HAP-1 (cell line): Measurements from ENCODE around the gene ESR2.
"Not testable (repeated sequence)": the region's sequence is repeated elsewhere in the genome, so short reads cannot be mapped to it uniquely, and the experiment has no call there.

ENCODE experiments used
- DNase-seq, 2 experiments: peaks; one replicate each; pipeline ENCODE4 v3.0.0-alpha.2; 2016 to 2020; ENCODE audit warnings: low spot score in 2 of 2
- H3K27me3 ChIP-seq: fragments of 250-450 bp; sonication (Bioruptor Pico); 2 replicates; pipeline ENCODE4 v1.5.1; 2020; ENCODE audit warnings: low read depth, mild to moderate bottlenecking, moderate library complexity
- H3K36me3 ChIP-seq: fragments of 250-450 bp; sonication (Bioruptor Pico); replicated peaks from 2 replicates; pipeline ENCODE4 v1.5.1; 2020; ENCODE audit warnings: mild to moderate bottlenecking
- H3K4me1 ChIP-seq: fragments of 250-450 bp; sonication (Bioruptor Pico); 2 replicates; pipeline ENCODE4 v1.5.1; 2020; ENCODE audit warnings: mild to moderate bottlenecking
- H3K4me3 ChIP-seq: fragments of 250-450 bp; sonication (Bioruptor Pico); 2 replicates; pipeline ENCODE4 v1.5.1; 2020; ENCODE audit warnings: mild to moderate bottlenecking, moderate library complexity
- H3K9me3 ChIP-seq: fragments of 250-450 bp; sonication (Bioruptor Pico); 2 replicates; pipeline ENCODE4 v1.5.1; 2020; ENCODE audit warnings: mild to moderate bottlenecking, moderate library complexity
- in situ Hi-C: fragments of 300-500 bp; cut with MboI; formaldehyde crosslinking; loops from 3 replicates; pipeline ENCODE4 v1.14.3; 2020; ENCODE audit warnings: low sequenced_read_pairs, inconsistent platforms, mixed read lengths

ESR2 gene

GRCh38 chr14:64225151-64225757, 68.9 kb downstream of the ESR2 start:
- DNase-seq, result no peak
- peaks cover 8% of the 10 kb centered on the region for H3K36me3 ChIP-seq
- in situ Hi-C loops, result no loop called here

DNA sequence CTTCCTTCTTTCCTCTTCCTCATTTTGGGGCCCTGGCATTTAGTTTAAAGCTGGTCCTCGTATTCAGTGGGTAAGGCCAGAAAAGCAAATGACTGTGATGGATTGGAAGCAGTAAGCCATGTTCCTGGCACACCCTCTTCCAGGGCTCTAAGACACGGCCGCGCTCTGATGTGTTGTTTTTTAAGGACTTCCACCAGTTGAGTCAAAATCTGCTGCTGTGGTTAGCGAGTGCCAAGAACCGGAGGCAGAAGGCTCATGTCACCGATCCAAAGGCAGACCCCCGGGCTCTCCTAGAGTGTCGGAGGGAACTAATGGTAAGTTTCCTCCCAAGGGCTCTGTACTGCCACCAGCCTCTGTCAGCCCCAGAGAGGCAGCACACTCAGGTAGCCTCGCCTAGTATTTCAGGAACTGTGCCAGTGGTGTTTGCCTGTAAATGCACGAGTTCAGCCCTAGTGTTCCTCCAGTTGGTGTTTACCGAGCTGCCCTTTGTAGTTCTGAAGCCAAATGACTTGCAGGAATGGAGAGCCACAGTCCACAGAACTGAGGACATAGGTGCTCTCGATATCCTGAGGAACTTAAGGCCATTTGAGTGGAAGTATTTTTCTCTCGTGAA, 72.7 kb downstream of the ESR2 start:
- Histone ChIP-seq H3K36me3 (peaks cover 24% of the 10 kb centered on the region), H3K27me3 (no peaks in the 10 kb centered on the region), H3K9me3 (no peaks in the 10 kb centered on the region), H3K4me1 (no peaks in the 10 kb centered on the region), H3K4me3 (no peak overlapping the region)
- in situ Hi-C loops, result no loop called here
- DNase-seq, result no peak

More at GRCh38 chr14:64225151-64225757, 68.9 kb downstream of the ESR2 start:
- no peaks in the 10 kb centered on the region for H3K27me3 ChIP-seq
- no peaks in the 10 kb centered on the region for H3K4me1 ChIP-seq
- H3K4me3 ChIP-seq, result no peak overlapping the region
- H3K9me3 ChIP-seq, result no peaks in the 10 kb centered on the region

DNA sequence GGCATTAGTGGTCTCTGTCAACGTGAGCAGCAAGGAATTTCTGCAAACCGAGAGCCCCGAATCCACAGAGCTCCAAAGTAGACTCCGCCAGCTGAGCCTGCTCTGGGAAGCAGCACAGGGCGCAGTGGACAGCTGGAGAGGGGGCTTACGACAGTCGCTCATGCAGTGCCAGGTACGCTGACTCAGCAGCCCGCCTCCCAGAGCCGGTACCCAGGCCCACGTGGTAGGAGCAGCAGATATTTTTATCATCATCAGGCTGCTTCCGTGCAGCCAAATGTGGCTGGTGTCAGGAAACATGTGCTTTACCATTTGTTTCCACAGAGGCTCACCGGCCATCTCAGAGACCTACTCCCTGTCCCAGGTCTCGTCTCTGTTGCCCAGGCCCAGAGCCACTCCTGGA, 73.7 kb downstream of the ESR2 start:
- H3K36me3 ChIP-seq, result peaks cover 29% of the 10 kb centered on the region

DNA sequence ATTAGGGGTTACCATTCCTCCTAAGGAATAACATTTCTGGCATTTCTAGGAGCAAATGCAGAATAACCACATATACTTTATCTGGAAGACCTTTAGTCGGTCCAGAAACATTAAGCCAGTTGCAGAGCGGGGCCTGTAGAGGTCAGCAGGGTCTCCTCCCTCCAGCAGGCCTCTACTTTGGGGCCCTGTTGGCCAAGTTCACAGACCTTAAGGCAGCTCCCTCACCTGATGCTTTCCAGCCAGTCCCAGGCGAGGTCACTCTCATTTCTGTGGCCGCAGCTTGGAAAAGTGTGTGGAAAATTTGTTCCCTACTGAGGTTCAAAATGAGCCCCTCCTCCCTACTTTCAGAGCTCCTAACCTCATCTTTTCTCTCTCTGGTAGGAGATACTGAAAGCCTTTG, 74.1 kb downstream of the ESR2 start:
- Histone ChIP-seq H3K36me3 (peaks cover 33% of the 10 kb centered on the region), H3K4me3 (no peak overlapping the region), H3K4me1 (no peaks in the 10 kb centered on the region), H3K9me3 (no peaks in the 10 kb centered on the region), H3K27me3 (no peaks in the 10 kb centered on the region)
- in situ Hi-C loops, result no loop called here
- DNase-seq, result no peak

More for the DNA sequence above, 73.7 kb downstream of the ESR2 start:
- Histone ChIP-seq H3K4me3 (no peak overlapping the region), H3K27me3 (no peaks in the 10 kb centered on the region), H3K9me3 (no peaks in the 10 kb centered on the region), H3K4me1 (no peaks in the 10 kb centered on the region)
- in situ Hi-C loops, result no loop called here
- no peak for DNase-seq

DNA sequence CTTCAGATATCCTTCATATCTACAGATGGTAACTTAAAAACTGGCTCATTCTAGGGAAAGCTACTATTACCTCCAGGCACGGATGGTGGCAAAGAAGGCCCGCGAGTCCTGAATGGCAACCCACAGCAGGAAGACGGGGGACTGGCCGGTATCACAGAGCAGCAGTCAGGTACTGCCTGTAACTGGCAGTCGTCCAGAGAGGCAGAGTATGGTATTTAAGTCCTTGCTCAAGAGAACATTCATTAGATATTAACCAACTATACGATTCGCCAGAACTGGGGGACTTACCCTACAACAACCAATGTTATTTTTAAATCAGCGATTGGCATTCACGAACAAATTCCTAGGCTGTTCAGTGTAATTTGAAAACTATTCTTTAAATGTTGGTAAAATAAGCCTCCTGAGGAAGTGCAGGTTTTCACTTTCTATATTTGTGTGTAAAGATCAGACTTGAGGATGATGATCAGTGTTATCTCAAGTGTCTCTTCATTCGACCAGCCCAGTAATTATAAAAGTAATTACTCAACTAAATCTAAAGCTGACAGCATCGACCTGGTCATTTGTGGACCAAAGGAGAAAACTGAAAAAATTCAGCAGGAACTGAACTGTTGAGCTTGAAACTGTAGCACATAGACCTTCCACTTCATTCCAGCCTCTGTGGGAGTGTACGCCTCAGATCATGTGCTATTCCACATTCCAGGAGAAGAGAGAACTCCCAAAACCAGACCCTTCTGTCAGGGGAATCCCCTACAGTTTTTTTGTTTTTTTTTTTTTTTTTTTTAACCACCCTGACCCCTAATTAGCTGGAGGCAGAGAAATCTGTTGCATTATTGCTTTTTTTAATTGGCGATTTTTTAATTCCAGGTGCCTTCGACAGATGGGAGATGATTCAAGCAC, 75.6 kb downstream of the ESR2 start:
- no peaks in the 10 kb centered on the region for H3K4me1 ChIP-seq
- H3K4me3 ChIP-seq, result no peak overlapping the region
- peaks cover 35% of the 10 kb centered on the region for H3K36me3 ChIP-seq
- in situ Hi-C loops, result no loop called here
- no peak for DNase-seq
- no peaks in the 10 kb centered on the region for H3K9me3 ChIP-seq
- H3K27me3 ChIP-seq, result no peaks in the 10 kb centered on the region

- peaks cover 35% of the 10 kb centered on the region for H3K36me3 ChIP-seq
- no peak for DNase-seq
- H3K9me3 ChIP-seq, result no peaks in the 10 kb centered on the region
- no peak overlapping the region for H3K4me3 ChIP-seq
- in situ Hi-C loops, result no loop called here
- no peaks in the 10 kb centered on the region for H3K4me1 ChIP-seq
- H3K27me3 ChIP-seq, result no peaks in the 10 kb centered on the region
Observed at GRCh38 chr14:64217834-64218233, 76.3 kb downstream of the ESR2 start.

DNA sequence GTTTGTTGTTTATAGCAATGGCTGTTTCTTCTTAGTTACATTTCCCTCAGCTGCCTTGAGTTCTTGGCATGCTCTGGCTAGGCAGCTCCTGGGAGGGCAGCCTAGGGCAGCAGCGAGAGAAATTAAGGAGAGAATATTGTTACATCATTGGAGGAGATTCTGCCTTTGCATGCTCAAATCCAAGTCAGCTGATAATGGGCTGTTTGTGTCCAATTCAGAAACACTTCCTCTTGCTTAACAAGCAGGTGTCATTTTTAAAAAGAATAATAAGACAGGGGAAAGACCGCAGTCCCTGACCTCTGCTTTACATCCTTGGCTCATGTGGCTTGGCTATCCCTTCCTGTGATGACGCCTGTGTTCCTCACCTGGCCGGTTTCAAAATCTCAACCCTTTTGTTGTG, 76.9 kb downstream of the ESR2 start:
- Histone ChIP-seq H3K9me3 (no peaks in the 10 kb centered on the region), H3K36me3 (peaks cover 35% of the 10 kb centered on the region), H3K4me3 (no peak overlapping the region), H3K4me1 (no peaks in the 10 kb centered on the region), H3K27me3 (no peaks in the 10 kb centered on the region)
- DNase-seq, result no peak
- in situ Hi-C loops, result no loop called here

- Histone ChIP-seq H3K27me3 (no peaks in the 10 kb centered on the region), H3K36me3 (peaks cover 29% of the 10 kb centered on the region), H3K4me3 (no peak overlapping the region), H3K4me1 (no peaks in the 10 kb centered on the region), H3K9me3 (no peaks in the 10 kb centered on the region)
- DNase-seq, result no peak
- in situ Hi-C loops, result no loop called here
Observed at GRCh38 chr14:64215978-64216377, 78.2 kb downstream of the ESR2 start.

- in situ Hi-C loops, result no loop called here
- Histone ChIP-seq H3K4me3 (no peak overlapping the region), H3K27me3 (no peaks in the 10 kb centered on the region), H3K36me3 (peaks cover 29% of the 10 kb centered on the region), H3K4me1 (no peaks in the 10 kb centered on the region), H3K9me3 (no peaks in the 10 kb centered on the region)
- DNase-seq, result no peak
Observed at GRCh38 chr14:64215274-64215673, 78.9 kb downstream of the ESR2 start.

DNA sequence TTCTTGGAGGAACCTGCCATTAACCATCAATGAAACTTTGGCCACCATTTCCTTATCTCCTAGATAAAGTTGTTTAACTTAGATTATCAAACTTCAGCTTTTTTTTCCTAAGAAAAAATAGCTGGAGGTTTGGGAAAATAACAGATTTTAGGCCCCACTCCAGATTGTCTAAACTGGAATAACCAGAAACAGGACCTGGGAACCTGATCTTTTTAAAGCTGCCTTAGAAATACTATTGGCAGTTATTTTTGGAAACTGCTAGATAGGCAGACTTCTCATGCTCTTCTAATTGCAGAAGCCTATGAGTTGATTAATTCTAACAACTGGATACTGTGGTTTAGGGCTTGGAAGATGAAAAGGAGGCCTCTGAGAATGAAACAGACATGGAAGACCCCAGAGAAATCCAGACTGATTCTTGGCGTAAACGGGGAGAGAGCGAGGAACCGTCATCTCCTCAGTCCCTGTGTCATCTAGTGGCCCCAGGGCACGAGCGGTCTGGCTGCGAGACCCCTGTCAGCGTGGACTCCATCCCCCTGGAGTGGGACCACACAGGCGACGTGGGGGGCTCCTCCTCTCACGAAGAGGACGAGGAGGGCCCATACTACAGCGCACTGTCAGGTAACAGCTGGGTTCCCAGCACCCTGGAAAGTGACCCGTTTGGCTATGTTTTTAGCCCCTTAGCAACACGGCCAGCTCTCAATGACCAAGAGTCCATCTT, 80.2 kb downstream of the ESR2 start:
- in situ Hi-C loops, result no loop called here
- peaks cover 29% of the 10 kb centered on the region for H3K36me3 ChIP-seq
- DNase-seq, result no peak
- no peaks in the 10 kb centered on the region for H3K9me3 ChIP-seq
- H3K4me3 ChIP-seq, result no peak overlapping the region
- H3K4me1 ChIP-seq, result no peaks in the 10 kb centered on the region
- no peaks in the 10 kb centered on the region for H3K27me3 ChIP-seq

GRCh38 chr14:64213086-64213485, 81.1 kb downstream of the ESR2 start:
- Histone ChIP-seq H3K4me3 (no peak overlapping the region), H3K4me1 (no peaks in the 10 kb centered on the region), H3K27me3 (no peaks in the 10 kb centered on the region), H3K9me3 (no peaks in the 10 kb centered on the region), H3K36me3 (peaks cover 23% of the 10 kb centered on the region)
- in situ Hi-C loops, result no loop called here
- no peak for DNase-seq

DNA sequence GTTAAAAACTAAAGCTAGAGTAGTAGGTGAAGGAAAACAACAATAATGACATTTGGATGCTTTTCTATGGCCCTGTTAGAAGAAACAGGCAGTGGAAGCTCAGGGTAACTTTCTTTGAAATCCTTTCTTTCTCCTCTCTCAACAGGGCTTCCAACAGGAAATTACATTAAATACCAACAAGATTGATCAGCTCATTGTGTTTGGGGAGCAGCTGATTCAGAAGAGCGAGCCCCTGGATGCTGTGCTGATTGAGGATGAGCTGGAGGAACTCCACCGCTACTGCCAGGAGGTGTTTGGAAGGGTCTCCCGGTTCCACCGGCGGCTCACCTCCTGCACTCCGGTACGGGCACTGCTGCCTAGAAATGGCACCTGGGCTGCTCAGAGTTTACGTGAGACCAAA, 81.5 kb downstream of the ESR2 start:
- Histone ChIP-seq H3K9me3 (no peaks in the 10 kb centered on the region), H3K27me3 (no peaks in the 10 kb centered on the region), H3K4me3 (no peak overlapping the region), H3K36me3 (peaks cover 19% of the 10 kb centered on the region), H3K4me1 (no peaks in the 10 kb centered on the region)
- in situ Hi-C loops, result no loop called here
- no peak for DNase-seq

GRCh38 chr14:64210912-64211311, 83.3 kb downstream of the ESR2 start:
- DNase-seq, H3K4me1 ChIP-seq, H3K9me3 ChIP-seq, H3K27me3 ChIP-seq, in situ Hi-C loops, H3K4me3 ChIP-seq: not testable (repeated sequence)
- peaks cover 10% of the 10 kb centered on the region for H3K36me3 ChIP-seq

DNA sequence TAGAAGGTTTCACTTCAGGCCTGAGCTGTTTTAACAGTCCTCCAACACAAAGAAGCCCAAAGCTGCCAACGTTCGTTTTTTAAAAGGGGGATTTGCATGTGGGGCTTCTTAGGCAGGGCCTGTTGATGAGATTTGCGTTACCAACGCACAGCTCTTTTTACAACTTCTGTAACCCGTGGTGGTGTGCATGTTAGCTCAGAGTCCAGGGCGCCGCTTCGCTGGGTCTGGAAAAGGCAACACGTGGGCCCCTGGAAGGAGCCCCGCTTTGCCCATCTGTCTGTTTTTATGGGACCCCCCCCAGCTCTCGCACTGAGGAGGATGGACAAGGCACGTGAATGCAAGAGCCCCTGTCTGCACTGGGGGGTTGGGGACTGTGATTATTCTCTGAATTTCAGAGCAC, 84.0 kb downstream of the ESR2 start:
- no peaks in the 10 kb centered on the region for H3K27me3 ChIP-seq
- H3K4me1 ChIP-seq, result peaks cover 7% of the 10 kb centered on the region
- DNase-seq, result no peak
- no peaks in the 10 kb centered on the region for H3K9me3 ChIP-seq
- in situ Hi-C loops, result no loop called here
- H3K4me3 ChIP-seq, result no peak overlapping the region
- peaks cover 7% of the 10 kb centered on the region for H3K36me3 ChIP-seq
